HepG2 (cell line): ENCODE results near the gene ZSWIM2. TPM values are rescaled to one million over a fixed set of nuclear protein-coding genes. Genes with fewer than 3 reads are reported as not detected.

ENCODE experiments used
- KLF6 ChIP-seq: IDR thresholded peaks from 2 replicates; pipeline ENCODE4 v1.8.0; 2016; ENCODE audit warnings: missing biosample characterization, missing genetic modification reagents
- RAD21 ChIP-seq: fragments of 450-650 bp; formaldehyde crosslinking; IDR thresholded peaks from 2 replicates; pipeline ENCODE4 v1.5.0; 2020; ENCODE audit warnings: mild to moderate bottlenecking
- SAFB2 ChIP-seq: sonication (generic); formaldehyde crosslinking; IDR thresholded peaks from 2 replicates; pipeline ENCODE4 v1.5.1; 2020; ENCODE audit warnings: missing genetic modification reagents, low read depth, mild to moderate bottlenecking, borderline replicate concordance
- SCMH1 ChIP-seq: sonication (generic); formaldehyde crosslinking; IDR thresholded peaks from 2 replicates; pipeline ENCODE4 v1.9.0; 2021; ENCODE audit warnings: missing genetic modification reagents, mild to moderate bottlenecking, borderline replicate concordance
- U2AF2 ChIP-seq: fragments of 200-400 bp; formaldehyde crosslinking; IDR thresholded peaks from 2 replicates; pipeline ENCODE4 v1.6.1; 2017; ENCODE audit warnings: low read depth, mild to moderate bottlenecking, low read length
- ZNF44 ChIP-seq: sonication (generic); formaldehyde crosslinking; IDR thresholded peaks from 2 replicates; pipeline ENCODE4 v1.5.1; 2020; ENCODE audit warnings: mild to moderate bottlenecking, missing genetic modification reagents
- polyA plus RNA-seq, 8 experiments: library from polyadenylated mRNA; depleted of rRNA in 3 of 8; stranded (reverse) in 7 of 8; unstranded in 1 of 8; fragments of >200 nt; fragmentation: Illumina TruSeq in 4 of 8; extraction: Trizol in 4 of 8; gene quantifications; 2 replicates each; pipeline versions ENCODE4 v1.2.1 to v1.2.3, GENCODE V29; 2011 to 2016; ENCODE audit warnings: low read depth in 4 of 8, missing spikeins in 1 of 8, mixed read lengths in 1 of 8; ENCODE audit not compliant: insufficient read depth in 1 of 8
- total RNA-seq, 5 experiments: library from RNA; depleted of rRNA; stranded (reverse); fragments of >200 nt; fragmentation: Illumina TruSeq; extraction: Trizol; gene quantifications; 2 replicates each; pipeline ENCODE4 v1.2.3, GENCODE V29; 2016; ENCODE audit warnings: low read depth in 1 of 5
- TF ChIP-seq, protein P1 (sequence below): sonication (generic); formaldehyde crosslinking; IDR thresholded peaks from 2 replicates; pipeline ENCODE4 v1.5.0; 2020; ENCODE audit warnings: mild to moderate bottlenecking, missing genetic modification reagents, moderate library complexity
- TF ChIP-seq, protein P2 (sequence below): sonication (generic); formaldehyde crosslinking; IDR thresholded peaks from one replicate; pipeline ENCODE4 v1.5.1; 2020; ENCODE audit warnings: mild to moderate bottlenecking, missing genetic modification reagents; ENCODE audit errors: not compliant biosample characterization
- TF ChIP-seq, protein P3 (sequence below): sonication (generic); formaldehyde crosslinking; IDR thresholded peaks from 2 replicates; pipeline ENCODE4 v1.4.0; 2020; ENCODE audit warnings: missing genetic modification reagents, mild to moderate bottlenecking, borderline replicate concordance
- TF ChIP-seq, protein P4 (sequence below): sonication (generic); formaldehyde crosslinking; IDR thresholded peaks from 2 replicates; pipeline ENCODE4 v1.9.0; 2021; ENCODE audit warnings: missing genetic modification reagents, borderline replicate concordance

The ZSWIM2 gene
- total and polyA plus RNA-seq, 2 of the 13 experiments (the other 11 are each of a cell fraction or from before 2014, with no cell fraction given), result not detected

DNA sequence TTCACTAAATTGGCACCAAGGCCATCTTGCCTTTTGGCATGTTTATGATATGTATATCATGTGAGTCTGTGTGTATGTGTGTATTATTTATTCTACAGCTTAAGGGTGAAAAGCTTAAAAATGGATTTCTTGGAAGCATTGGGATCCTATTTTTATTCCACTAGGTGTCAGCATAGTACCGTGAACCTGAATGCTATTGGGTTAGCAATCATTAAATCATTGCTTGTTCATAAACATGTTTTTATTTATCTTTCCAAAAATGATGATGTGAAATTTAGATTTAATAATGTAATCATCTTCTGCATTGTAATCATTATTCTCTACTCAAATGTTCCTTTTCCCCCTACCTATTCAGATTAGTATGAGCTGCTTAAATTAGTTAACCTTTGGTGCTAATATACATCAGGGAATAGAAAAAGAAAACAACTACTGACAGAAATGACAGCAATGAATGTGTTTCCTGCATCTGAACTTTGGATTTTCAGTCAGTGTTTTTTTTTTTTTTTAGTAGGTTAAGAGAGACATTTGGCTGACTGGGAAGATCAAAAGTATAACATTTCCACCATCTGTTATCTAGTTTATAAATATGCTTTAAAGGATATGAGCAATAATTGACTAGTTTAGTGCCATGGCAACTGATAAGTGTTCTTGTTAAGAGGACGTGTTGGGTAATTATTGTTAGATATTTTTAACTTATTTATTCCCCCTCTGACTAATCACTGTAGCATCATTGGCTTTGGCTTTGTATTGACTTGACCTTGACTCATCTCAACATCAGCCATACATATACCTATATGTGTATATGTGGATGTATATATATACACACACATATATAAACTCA, 14.1 kb upstream of the ZSWIM2 start (continued):
- no peak for TF ChIP-seq U2AF2
- TF ChIP-seq, protein P1, sequence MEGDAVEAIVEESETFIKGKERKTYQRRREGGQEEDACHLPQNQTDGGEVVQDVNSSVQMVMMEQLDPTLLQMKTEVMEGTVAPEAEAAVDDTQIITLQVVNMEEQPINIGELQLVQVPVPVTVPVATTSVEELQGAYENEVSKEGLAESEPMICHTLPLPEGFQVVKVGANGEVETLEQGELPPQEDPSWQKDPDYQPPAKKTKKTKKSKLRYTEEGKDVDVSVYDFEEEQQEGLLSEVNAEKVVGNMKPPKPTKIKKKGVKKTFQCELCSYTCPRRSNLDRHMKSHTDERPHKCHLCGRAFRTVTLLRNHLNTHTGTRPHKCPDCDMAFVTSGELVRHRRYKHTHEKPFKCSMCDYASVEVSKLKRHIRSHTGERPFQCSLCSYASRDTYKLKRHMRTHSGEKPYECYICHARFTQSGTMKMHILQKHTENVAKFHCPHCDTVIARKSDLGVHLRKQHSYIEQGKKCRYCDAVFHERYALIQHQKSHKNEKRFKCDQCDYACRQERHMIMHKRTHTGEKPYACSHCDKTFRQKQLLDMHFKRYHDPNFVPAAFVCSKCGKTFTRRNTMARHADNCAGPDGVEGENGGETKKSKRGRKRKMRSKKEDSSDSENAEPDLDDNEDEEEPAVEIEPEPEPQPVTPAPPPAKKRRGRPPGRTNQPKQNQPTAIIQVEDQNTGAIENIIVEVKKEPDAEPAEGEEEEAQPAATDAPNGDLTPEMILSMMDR, result peak; percentile 77
- TF ChIP-seq, protein P2, sequence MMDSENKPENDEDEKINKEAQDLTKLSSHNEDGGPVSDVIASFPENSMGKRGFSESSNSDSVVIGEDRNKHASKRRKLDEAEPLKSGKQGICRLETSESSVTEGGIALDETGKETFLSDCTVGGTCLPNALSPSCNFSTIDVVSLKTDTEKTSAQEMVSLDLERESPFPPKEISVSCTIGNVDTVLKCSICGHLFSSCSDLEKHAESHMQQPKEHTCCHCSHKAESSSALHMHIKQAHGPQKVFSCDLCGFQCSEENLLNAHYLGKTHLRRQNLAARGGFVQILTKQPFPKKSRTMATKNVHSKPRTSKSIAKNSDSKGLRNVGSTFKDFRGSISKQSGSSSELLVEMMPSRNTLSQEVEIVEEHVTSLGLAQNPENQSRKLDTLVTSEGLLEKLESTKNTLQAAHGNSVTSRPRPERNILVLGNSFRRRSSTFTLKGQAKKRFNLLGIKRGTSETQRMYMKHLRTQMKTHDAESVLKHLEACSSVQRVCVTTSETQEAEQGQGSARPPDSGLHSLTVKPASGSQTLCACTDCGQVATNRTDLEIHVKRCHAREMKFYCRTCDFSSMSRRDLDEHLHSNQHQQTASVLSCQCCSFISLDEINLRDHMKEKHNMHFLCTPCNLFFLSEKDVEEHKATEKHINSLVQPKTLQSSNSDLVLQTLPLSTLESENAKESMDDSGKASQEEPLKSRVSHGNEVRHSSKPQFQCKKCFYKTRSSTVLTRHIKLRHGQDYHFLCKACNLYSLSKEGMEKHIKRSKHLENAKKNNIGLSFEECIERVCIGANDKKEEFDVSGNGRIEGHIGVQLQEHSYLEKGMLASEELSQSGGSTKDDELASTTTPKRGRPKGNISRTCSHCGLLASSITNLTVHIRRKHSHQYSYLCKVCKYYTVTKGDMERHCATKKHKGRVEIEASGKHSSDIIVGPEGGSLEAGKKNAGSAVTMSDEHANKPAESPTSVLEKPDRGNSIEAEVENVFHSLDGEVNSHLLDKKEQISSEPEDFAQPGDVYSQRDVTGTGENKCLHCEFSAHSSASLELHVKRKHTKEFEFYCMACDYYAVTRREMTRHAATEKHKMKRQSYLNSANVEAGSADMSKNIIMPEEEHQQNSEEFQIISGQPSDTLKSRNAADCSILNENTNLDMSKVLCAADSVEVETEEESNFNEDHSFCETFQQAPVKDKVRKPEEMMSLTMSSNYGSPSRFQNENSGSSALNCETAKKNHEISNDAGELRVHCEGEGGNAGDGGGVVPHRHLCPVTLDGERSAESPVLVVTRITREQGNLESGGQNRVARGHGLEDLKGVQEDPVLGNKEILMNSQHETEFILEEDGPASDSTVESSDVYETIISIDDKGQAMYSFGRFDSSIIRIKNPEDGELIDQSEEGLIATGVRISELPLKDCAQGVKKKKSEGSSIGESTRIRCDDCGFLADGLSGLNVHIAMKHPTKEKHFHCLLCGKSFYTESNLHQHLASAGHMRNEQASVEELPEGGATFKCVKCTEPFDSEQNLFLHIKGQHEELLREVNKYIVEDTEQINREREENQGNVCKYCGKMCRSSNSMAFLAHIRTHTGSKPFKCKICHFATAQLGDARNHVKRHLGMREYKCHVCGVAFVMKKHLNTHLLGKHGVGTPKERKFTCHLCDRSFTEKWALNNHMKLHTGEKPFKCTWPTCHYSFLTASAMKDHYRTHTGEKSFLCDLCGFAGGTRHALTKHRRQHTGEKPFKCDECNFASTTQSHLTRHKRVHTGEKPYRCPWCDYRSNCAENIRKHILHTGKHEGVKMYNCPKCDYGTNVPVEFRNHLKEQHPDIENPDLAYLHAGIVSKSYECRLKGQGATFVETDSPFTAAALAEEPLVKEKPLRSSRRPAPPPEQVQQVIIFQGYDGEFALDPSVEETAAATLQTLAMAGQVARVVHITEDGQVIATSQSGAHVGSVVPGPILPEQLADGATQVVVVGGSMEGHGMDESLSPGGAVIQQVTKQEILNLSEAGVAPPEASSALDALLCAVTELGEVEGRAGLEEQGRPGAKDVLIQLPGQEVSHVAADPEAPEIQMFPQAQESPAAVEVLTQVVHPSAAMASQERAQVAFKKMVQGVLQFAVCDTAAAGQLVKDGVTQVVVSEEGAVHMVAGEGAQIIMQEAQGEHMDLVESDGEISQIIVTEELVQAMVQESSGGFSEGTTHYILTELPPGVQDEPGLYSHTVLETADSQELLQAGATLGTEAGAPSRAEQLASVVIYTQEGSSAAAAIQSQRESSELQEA (CRISPR knock-in tag), result no peak
- TF ChIP-seq ZNF44 (CRISPR knock-in tag), result no peak
- TF ChIP-seq RAD21 (CRISPR knock-in tag), result peak; percentile 39; the same call in 1 of the 2 replicates
- no peak for TF ChIP-seq SCMH1 (CRISPR knock-in tag)
- no peak for TF ChIP-seq KLF6 (CRISPR knock-in tag)
- TF ChIP-seq, protein P3, sequence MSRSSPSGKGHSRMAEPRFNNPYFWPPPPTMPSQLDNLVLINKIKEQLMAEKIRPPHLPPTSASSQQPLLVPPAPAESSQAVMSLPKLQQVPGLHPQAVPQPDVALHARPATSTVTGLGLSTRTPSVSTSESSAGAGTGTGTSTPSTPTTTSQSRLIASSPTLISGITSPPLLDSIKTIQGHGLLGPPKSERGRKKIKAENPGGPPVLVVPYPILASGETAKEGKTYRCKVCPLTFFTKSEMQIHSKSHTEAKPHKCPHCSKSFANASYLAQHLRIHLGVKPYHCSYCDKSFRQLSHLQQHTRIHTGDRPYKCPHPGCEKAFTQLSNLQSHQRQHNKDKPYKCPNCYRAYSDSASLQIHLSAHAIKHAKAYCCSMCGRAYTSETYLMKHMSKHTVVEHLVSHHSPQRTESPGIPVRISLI (CRISPR knock-in tag), result no peak
- TF ChIP-seq, protein P4, sequence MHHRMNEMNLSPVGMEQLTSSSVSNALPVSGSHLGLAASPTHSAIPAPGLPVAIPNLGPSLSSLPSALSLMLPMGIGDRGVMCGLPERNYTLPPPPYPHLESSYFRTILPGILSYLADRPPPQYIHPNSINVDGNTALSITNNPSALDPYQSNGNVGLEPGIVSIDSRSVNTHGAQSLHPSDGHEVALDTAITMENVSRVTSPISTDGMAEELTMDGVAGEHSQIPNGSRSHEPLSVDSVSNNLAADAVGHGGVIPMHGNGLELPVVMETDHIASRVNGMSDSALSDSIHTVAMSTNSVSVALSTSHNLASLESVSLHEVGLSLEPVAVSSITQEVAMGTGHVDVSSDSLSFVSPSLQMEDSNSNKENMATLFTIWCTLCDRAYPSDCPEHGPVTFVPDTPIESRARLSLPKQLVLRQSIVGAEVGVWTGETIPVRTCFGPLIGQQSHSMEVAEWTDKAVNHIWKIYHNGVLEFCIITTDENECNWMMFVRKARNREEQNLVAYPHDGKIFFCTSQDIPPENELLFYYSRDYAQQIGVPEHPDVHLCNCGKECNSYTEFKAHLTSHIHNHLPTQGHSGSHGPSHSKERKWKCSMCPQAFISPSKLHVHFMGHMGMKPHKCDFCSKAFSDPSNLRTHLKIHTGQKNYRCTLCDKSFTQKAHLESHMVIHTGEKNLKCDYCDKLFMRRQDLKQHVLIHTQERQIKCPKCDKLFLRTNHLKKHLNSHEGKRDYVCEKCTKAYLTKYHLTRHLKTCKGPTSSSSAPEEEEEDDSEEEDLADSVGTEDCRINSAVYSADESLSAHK (CRISPR knock-in tag), result no peak
- TF ChIP-seq SAFB2 (CRISPR knock-in tag), result no peak
